Activated CD4-positive, alpha-beta T cell treated with anti-CD3 and anti-CD28 coated beads, Interleukin-10, Interleukin-2, amounts not matched to agents 100 ng/mL and 50 ng/mL, durations not matched to agents 16 hours and 8 hours (primary cell): ENCODE results near the gene SPECC1.
"Not testable (repeated sequence)": the region's sequence is repeated elsewhere in the genome, so short reads cannot be mapped to it uniquely, and the experiment has no call there.

Experiments used
- DNase-seq: peaks from one replicate; pipeline ENCODE4 v3.0.0-alpha.2; 2020

Gene SPECC1

DNA sequence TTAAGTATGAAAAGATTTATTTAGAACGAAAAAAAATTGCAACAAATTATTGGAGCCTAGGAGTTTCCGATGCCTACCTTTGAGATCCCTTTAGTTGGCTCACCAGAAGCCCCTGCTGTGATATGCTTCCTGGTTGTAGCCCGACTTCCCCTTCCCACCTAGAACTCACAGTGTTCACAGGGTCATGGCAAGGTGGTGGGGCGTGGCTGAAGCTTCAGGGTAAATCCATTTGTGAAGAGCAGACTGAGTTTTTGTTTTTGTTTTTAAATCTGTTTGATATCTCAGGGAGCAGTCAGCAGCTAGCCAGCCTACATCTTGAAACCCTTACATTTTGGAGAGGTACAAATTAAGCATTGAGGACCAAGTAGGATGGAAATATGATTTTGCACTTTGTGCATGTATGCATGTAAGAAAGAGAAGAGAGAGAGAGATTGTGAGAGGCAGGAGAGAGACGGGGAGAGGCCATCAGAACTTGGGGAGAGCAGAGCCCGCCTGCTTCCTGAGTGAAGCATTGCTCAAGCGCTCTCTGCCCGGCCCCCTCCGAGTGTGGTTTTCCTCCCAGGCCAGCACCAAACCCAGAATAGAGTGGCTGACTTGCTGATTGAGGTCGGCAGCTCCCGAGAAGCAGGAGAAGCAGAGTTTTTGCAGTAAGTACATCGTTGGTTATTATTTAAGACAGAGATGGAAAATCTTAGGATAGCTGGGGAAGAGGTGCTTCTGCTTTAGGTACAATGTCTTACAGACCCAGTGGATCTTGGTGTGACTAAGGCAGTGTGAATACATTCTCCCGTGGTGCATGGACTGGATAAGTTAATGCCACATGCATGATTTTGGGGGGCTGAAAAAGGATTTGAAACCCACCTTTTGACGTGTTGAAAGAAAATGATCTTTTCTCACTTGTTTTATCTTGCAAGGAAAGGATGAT, 64.2 kb downstream of the SPECC1 start:
- DNase-seq: peak; percentile 47

DNA sequence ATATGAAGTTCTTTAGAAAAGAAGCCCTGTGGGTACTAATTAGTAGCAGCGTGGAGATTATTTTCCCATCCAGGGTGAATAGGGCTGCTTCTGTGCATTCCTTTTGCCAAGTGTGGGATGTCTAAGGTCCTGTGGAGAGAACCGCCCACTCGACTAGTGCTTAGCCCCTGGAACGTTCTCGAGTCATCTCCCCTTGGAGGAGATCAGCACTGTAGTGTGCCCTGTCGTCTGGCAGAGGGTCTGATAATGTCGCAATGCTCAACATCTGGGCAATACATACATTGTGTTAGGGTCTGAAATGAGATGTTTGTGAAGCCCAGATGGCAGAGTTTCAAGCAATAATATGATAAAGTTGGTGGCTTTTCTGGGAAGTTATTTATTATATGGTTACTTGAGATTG, 64.8 kb downstream of the SPECC1 start:
- no peak for DNase-seq

DNA sequence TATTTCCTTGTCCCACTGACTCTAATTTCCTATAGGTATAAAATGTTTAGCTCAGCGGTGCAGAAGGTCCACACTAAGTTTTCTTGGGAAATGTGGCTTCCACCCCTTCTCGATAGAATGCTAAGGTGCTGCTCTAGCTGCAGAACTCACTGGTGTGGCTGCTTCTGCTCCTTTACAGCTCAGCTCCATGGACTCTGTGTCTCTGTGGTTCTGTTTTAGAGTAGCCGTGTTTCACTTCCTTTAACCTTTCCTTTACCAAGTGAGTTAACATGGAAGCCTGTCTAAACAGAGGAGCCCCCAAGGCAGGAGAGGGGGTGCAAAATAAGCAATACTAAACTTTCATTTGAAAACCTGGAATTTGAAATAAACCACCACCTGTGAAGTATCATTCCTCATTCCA, 65.3 kb downstream of the SPECC1 start:
- DNase-seq: no peak

DNA sequence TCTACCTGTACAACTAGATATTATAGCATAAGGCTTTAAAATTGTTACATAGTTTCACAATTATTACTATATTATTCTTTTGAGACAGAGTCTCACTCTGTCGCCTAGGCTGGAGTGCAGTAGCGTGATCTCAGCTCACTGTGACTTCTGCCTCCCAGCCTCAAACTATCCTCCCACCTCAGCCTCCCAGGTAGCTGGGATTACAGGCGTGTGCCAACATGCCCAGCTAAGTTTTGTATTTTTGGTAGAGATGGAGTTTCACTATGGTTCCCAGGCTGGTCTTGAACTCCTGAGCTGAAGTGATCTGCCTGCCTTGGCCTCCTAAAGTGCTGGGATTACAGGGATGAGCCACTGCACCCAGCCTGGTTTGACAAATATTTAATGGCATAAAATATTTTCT, 67.0 kb downstream of the SPECC1 start:
- DNase-seq: not testable (repeated sequence)

DNA sequence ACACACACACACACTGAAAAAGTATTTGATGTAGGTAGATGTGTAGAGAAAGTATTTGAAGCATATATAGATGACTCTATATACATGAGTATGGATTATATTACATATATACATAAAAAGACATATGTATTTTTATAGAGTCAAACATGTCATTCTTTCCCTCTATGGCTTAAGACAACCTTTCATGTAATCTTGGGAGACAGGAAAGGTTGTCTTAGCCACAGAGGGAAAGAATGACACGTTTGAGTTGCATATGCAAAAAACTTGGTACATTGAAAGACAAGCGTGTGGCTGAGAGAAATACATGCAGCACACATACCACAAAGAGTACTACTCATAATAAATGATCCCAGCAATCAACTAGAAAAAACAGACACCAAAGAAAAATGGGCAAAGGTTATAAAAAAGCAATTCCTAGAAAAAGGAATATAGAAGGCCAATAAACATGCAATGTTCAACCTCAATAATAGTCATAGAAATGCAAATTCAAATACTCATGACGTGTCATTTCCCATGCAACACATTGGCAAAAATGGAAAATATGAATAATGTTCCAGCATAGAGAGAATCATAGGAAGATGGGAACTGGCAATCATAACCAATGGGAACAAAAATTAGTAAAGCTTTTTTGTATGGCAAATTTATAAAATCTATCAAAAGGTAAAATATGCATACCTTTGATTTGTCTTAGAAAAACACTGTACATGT, 69.0 kb downstream of the SPECC1 start:
- no peak for DNase-seq

DNA sequence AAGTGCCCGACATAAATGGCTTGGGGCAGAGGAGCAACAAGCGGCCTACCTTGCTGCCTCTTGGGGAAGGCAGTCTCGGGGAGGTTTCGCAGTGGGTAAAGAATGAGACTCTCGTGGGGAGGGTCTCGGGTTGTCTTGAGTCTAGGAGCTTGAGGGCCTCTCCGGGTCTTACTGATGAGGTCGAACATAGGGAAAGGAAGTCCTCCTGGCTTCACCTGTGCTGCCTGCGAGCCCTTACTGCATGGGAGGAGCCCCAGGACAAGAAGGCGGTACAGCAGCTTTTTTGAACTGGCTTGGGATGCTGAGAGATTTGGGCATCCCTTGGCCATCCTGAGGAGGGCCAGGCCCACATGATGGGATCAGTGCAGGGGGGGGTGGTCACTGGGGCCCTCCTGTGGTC, 71.4 kb downstream of the SPECC1 start:
- DNase-seq: no peak

DNA sequence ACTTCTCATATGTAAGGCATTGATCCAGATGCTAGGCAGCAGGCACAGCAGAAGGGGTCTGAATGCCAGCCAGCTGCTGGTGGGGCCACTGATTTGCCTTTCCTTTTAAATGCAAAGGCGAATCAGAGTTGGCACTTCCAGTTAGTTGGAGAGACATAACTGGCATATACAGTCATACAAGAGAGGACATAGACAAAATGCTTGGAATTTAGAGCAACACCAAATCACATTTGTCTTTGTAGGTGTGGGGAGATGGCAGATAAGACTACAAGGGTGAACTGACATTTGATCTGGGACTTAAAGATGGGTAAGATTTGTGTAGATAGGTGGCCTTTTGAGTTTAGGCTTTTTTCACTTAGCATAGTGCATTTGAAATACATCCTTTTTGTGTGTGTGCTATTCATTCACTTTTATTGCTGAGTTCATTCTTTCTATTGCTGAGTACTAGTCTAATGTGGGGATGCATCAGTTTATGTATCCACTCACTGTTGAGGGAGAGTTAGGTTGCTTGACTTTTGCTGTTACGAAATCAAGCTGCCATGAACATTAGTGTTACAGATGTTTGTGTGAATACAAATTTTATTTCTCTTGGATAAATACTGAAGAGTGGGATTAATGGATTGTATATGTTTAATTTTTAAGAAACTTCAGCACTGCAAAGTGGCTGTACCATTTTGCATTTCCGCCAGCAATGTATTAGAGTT, 74.1 kb downstream of the SPECC1 start:
- no peak for DNase-seq

DNA sequence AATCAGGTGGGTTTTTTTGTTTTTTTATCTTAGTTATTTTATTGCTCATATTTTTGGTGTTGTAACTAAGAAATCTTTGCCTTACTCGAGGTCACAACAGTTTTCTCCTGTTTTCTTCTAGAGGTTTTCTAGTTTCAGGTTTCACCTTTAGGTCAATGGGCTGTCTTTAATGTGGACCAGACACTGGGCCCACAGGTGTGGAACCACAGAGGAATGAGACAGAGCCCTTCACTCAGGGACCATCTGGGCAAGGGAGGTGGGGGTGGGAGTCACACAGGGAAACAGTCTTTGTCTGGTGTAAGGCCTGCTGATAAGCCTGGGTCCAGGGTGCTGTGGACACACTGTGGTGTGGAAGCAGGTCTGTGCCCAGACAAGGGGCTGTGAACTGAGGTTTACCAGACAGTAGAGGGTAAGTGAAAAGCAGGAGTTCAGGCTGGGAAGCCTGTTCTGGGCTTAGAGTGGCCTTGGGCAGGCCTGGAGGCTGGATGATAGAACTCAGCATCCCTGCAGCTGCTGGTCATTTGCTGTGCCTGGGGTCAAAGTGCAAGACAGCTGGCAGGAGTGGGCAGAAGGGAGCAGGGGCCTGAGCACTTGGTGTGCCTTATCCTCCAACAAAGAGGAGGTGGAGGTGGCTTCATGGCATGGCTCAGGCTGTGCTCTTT, 75.6 kb downstream of the SPECC1 start:
- DNase-seq: no peak

DNA sequence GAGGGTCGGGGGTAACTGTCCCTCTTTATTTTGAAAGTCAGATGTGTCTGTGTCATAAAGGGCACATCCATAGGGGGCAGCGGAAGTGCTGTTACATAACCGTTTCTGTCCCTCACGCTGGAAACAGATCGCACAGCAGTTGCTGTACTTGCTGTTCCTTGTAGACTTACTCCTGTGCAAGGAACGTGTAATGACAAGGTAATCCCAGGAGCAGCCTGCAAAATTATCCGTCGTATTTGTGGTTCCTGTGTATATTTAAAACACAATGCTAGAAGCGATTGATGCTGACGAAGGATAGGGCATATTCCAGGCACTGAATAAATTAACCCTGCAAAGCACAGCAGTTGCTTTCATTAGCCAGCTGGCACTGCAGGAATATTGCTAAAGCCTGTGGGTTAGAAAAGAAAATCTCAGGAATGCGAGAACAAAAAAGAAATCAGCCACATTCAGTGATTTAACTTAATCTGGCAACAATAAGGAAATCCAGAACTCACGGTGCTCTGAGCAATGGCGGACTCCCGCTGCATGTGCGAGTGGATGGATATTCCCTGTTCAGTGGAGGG, 76.2 kb downstream of the SPECC1 start:
- no peak for DNase-seq

DNA sequence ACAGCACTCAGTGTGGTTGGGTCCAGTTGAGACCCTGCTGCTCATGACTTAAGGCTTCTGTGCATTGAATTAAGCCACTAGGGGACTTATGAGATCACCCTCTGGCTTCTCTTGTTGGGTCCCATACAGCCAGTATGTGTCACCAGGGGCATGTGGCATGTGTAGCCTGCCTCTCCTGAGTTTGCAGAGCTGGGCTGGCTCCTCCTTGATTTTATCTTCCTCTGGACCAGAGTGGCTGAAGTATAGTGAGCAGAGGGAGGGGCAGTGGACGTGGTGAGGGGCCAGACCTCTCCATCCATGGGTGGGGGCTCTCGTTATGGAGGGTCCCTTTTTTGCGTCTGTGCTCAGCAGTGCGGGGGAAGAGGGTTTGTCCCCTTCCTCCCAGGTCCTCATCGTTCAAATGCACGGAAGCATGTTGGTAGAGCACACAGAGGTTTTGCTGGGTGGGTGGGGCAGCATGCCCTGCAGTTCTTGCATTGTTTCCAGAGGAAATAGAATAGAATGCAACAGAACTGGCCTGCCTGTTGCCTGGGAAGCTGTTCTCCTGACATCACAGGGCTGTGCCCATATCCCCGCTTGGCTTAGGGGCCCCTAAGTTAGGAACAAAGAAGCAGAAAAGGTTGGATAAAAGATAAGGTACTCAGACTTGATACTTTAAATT, 77.4 kb downstream of the SPECC1 start:
- DNase-seq: no peak

DNA sequence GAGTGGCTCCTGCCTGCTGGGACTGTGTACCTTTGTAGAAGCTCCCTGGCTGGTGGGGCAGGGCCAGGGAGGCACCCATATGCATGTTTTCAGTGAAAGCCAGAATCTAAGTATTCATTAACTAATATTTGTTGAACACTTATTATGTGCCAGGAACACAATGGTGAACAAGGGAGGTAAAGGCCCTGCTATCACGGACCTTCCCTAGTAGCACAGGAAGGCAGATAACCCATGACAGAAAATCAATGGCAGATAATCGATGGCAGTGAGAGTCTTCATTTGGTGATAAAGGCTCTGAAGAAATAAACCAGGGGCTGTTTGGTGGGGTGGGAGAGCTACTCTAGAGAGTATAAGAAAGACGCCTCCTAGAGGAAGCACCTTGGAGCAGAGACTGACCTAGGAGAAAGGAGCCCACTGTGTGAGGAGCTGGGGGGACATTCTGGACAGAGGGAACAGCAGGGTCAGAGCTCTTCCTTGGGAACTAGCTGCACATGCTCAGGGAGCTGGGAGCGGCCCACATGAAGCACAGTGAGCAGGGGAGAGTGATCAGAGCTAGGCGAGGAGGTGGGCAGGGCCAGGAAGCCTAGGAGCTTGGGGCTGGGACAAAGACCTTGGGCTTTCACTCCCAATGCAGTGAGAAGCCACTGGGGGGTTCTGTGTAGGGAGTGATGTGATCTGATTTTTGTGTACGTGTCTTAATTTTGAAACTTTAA, 78.5 kb downstream of the SPECC1 start:
- no peak for DNase-seq

DNA sequence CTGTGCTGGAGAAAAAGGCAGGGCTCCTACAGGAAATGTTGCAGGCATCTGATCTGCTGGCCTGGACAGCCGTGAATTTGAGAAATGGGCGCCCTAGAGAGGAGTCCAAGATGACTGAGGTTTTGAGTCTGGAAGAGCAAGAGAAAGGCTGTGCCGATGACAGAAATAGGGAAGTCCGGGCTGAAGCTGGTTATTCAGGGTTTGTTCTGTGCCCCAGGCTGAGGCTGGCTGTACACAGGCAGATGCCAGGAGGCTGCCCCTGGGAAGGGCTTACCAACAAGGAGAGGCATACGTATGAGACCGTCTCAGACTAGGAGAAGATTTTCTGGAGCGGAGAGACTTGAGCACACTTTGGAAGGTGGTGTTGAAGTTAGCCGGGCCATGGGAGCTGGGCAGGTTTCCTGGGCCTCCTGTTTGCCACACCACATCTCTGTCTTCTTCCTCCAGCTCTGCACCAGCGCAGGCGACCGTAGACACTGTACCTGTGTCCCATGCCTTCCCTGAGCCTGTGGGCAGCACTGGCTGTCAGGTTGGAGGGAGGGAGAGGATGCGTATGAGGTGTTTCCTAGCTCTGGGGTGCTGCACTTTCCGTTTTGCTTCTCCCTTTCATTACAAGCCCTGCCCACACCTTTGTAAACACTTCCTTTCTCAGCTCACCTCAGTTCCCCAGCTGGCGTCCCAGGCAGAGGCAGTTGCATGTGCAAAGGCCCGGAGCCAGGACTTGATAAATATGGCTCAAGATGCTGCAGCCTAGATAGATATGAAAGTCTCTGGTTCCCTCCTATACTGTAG, 80.8 kb downstream of the SPECC1 start:
- no peak for DNase-seq

DNA sequence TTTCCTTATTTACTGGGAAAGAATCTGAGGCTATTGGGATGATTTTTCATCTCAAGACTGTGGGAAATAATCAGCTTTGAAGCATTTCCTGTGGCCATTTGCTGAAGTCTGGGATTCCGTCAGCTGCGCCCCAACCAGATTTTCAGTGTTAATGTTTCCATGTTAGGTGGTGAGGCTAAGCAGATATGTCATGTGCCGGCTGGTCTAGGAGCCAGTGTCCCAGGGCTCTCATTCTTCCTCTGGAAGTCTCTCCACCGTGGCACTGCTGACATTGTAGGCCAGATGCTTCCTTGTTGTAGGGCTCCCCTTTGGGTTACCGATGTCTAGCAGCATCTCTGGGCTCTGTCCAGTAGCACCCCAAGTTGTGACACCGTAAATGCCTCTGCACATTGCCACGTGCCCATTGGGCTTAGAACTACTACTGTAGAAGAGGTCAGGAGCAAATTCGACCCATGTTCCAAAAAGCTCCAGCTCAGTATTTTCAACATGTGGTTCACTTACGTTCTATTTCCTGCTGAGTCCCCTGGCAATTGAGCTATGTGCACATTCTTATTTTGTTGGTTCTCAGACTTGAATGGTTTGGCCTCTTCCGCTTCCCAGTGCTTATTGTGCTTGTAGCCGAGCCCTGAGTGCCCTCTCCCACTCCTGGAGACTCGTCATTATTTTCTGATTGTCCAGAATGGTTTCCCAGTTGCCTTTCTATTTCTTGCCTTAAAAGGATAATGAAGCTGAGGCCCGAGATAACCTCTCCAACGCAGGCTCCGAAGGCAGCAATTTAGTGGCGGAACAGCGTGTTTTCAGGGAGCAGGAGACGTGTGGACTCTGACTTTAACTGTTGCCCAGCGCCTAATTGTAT, 82.2 kb downstream of the SPECC1 start:
- DNase-seq: no peak

DNA sequence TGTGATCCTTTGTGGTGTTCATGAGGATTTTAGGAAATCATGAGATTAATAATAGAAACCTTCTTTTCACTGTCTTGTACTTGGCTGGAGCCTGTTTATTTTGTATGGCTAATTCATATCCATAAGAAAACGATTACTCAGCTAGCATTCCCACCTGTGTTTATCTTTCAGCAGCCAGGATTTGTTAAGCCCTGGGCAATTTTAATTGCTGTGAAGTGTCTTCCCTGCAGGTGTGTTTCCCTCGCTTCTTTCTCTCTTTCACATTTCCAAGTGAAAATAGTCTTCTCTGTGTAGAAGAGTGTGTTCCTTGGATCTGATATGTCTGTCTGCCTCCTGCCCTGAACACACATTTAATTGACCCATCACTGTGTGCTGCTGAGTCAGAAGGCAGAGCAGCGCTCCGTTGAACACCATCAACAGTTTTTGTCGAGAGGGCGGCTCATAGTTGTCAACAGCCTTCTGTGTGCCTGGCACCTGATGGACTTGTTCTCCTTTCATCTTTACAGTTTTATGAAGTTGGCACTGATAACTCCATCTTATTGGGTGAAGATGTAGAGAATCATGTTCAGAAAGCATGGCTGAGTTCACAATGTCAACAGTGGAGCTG, 83.2 kb downstream of the SPECC1 start:
- no peak for DNase-seq

DNA sequence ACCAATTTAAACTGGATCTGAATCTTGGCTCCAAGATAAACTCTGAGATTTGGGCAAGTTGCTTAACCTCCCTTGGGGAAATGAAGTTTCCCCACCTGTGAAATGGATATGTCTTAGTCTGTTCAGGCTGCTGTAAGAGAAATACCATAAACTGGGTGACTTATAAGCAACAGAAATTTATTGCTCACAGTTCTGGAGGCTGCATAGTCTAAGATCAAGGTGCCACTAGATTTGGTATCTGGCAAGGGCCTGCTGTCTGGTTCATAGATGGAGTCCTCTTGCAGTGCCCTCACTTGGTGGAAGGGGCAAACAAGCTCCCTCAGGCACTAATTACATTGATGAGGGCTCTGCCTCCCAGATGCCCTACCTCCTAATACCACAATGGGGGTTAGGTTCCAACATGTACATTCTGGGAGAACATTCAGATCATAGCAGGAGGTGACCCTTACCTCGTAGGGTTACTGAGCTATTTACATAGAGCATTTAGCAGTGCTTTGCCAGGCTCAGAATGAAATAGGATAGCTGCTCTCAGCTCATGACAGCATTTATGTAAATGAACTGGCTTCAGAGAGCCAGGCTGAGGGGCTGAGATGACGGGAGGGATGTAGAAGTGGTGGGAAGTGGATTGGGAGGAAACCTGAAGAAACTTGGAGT, 83.9 kb downstream of the SPECC1 start:
- DNase-seq: no peak

DNA sequence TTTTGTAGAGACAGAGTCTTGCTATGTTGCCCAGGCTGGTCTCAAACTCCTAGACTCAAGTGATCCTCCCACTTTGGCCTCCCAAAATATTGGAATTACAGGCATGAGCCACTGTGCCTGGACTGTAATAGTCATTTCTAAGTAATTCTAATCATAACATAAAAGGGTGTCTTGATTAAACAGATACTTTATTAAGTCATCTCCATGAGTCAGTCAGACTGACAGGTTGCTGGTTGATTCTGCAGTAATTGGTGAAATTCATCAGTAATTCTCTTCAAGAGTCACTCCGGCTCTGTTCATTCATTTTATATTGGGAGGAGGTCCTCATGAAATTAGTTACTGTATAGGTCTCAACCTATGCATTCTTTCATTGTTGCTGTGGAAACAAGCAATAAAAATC, 85.6 kb downstream of the SPECC1 start:
- DNase-seq: no peak

DNA sequence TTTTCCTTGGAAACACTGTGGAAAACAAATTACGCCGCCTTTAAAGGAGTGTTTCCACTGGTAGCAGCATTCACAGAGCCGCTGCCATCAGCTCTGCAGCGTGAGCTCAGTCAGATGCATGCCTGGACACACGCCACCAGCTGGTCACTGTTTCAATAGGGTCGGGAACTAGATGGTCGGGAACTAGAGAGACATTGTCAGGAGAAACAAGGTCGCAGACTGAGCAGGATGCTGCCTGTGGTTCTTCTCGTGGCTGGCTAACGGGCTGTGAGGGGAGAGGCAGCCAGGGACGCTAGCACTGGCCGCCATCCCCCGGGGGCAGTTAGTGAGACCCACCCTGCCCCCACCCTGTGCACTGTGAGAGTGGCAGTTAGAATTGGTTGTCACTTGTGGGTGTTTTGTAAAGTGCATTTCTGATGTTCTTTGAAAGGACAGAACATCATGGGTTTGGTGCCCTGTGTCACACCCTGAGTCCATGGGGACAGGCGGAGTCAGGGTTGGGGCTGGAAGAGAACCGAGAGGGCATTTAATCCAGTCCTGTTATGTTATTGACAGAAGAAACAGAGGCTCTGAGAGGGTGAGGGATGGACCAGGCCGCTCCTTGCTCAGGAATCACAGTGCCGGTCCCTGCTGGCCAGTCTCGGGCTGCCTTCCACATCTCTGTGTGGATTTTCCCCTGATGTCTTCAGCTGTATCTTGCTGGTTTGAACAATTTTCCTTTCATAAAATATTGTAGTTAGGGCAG, 86.3 kb downstream of the SPECC1 start:
- DNase-seq: no peak

DNA sequence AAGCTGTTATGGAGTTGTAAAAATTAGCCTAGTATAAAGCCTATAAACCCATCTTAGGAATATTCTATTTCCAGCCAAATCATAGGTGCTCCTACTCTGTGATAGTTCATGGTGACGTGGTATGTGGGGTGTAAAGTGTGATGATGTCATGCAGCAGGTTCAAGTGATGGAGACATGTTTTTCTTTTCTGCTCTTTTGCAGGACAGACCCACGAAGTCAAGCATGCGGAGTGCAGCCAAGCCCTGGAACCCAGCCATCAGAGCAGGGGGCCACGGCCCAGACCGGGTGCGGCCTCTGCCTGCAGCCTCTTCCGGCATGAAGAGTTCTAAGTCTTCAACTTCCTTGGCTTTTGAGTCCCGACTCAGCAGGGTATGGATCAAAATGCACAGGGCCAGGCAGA, 87.3 kb downstream of the SPECC1 start:
- DNase-seq: no peak
